H9 (cell line): ENCODE measurements around the gene HOATZ. TPM values are rescaled to one million over a fixed set of nuclear protein-coding genes. Genes with fewer than 3 reads are reported as not detected.

ENCODE experiments used
- DNase-seq: peaks from one replicate; pipeline ENCODE4 v3.0.0-alpha.2; 2017
- H2AFZ ChIP-seq: one replicate; pipeline ENCODE4 v1.6.1; 2013; ENCODE audit warnings: mild to moderate bottlenecking, low read length, control low read depth, moderate library complexity
- H2AK5ac ChIP-seq: 2 replicates; pipeline ENCODE4 v1.6.1; 2013; ENCODE audit warnings: low read length, control low read depth, mixed read lengths; ENCODE audit not compliant: insufficient read length
- H2BK120ac ChIP-seq: one replicate; pipeline ENCODE4 v1.6.1; 2013; ENCODE audit warnings: low read depth, mild to moderate bottlenecking, low read length, control low read depth, inconsistent platforms; ENCODE audit not compliant: poor library complexity, severe bottlenecking
- H2BK12ac ChIP-seq: 2 replicates; pipeline ENCODE4 v1.6.1; 2013; ENCODE audit warnings: low read length, control low read depth, mixed read lengths, low read depth; ENCODE audit not compliant: insufficient read length
- H2BK15ac ChIP-seq: 2 replicates; pipeline ENCODE4 v1.6.1; 2013; ENCODE audit warnings: low read depth, low read length, control low read depth
- H2BK20ac ChIP-seq: one replicate; pipeline ENCODE4 v1.6.1; 2013; ENCODE audit warnings: low read depth, mild to moderate bottlenecking, low read length, control low read depth, inconsistent platforms; ENCODE audit not compliant: poor library complexity, severe bottlenecking
- H2BK5ac ChIP-seq: 2 replicates; pipeline ENCODE4 v1.6.1; 2013; ENCODE audit warnings: low read length, control low read depth, mixed read lengths; ENCODE audit not compliant: insufficient read length
- H3K14ac ChIP-seq: 2 replicates; pipeline ENCODE4 v1.6.1; 2013; ENCODE audit warnings: low read length, control low read depth; ENCODE audit not compliant: insufficient read depth
- H3K18ac ChIP-seq: 2 replicates; pipeline ENCODE4 v1.6.1; 2013; ENCODE audit warnings: low read depth, mild to moderate bottlenecking, mixed read lengths, low read length, control low read depth; ENCODE audit not compliant: insufficient read length
- H3K23ac ChIP-seq: 2 replicates; pipeline ENCODE4 v1.6.1; 2013; ENCODE audit warnings: low read length, control low read depth, mixed read lengths, low read depth; ENCODE audit not compliant: insufficient read length
- H3K23me2 ChIP-seq: 2 replicates; pipeline ENCODE4 v1.6.1; 2013; ENCODE audit warnings: low read depth, mild to moderate bottlenecking, mixed read lengths, low read length, control low read depth; ENCODE audit not compliant: insufficient read length, poor library complexity, severe bottlenecking
- H3K27ac ChIP-seq: 2 replicates; pipeline ENCODE4 v1.5.1; 2013; ENCODE audit warnings: low read length, control low read depth, mixed read lengths, low read depth; ENCODE audit not compliant: insufficient read length
- H3K27me3 ChIP-seq: 2 replicates; pipeline ENCODE4 v1.6.1; 2013; ENCODE audit warnings: low read length, control low read depth, inconsistent platforms; ENCODE audit not compliant: insufficient read depth
- H3K4ac ChIP-seq: 2 replicates; pipeline ENCODE4 v1.6.1; 2013; ENCODE audit warnings: low read depth, mild to moderate bottlenecking, control low read depth, inconsistent platforms, low read length, moderate library complexity
- H3K4me1 ChIP-seq: 2 replicates; pipeline ENCODE4 v1.6.1; 2013; ENCODE audit warnings: low read length, control low read depth, inconsistent platforms; ENCODE audit not compliant: insufficient read depth
- H3K4me2 ChIP-seq: 2 replicates; pipeline ENCODE4 v1.6.1; 2013; ENCODE audit warnings: low read length, control low read depth, mixed read lengths; ENCODE audit not compliant: insufficient read length, insufficient read depth
- H3K56ac ChIP-seq: 2 replicates; pipeline ENCODE4 v1.6.1; 2013; ENCODE audit warnings: low read depth, mild to moderate bottlenecking, mixed read lengths, low read length, control low read depth; ENCODE audit not compliant: insufficient read length
- H3K79me1 ChIP-seq: 2 replicates; pipeline ENCODE4 v1.6.1; 2013; ENCODE audit warnings: low read depth, mild to moderate bottlenecking, moderate library complexity, low read length, control low read depth, inconsistent platforms; ENCODE audit not compliant: insufficient read depth, poor library complexity, severe bottlenecking
- H3K79me2 ChIP-seq: 2 replicates; pipeline ENCODE4 v1.6.1; 2013; ENCODE audit warnings: low read length, control low read depth, inconsistent platforms; ENCODE audit not compliant: insufficient read depth
- H3K9ac ChIP-seq: 2 replicates; pipeline ENCODE4 v1.6.1; 2013; ENCODE audit warnings: low read length, control low read depth, mixed read lengths; ENCODE audit not compliant: insufficient read length; ENCODE audit errors: extremely low read depth
- H3K9me3 ChIP-seq: one replicate; pipeline ENCODE4 v1.6.1; 2013; ENCODE audit warnings: low read depth, low read length, inconsistent platforms; ENCODE audit not compliant: control insufficient read depth
- H3T11ph ChIP-seq: one replicate; pipeline ENCODE4 v1.6.1; 2013; ENCODE audit warnings: mild to moderate bottlenecking, low read length, control low read depth, inconsistent platforms
- H4K20me1 ChIP-seq: one replicate; pipeline ENCODE4 v1.6.1; 2013; ENCODE audit not compliant: control insufficient read depth, insufficient read length, insufficient read depth
- H4K5ac ChIP-seq: 2 replicates; pipeline ENCODE4 v1.6.1; 2013; ENCODE audit warnings: low read depth, mild to moderate bottlenecking, mixed read lengths, low read length, control low read depth; ENCODE audit not compliant: insufficient read length
- H4K8ac ChIP-seq: replicated peaks from 2 replicates; pipeline ENCODE4 v1.6.1; 2013; ENCODE audit warnings: low read length, control low read depth, mixed read lengths, low read depth; ENCODE audit not compliant: insufficient read length
- H4K91ac ChIP-seq: 2 replicates; pipeline ENCODE4 v1.6.1; 2013; ENCODE audit warnings: low read depth, mild to moderate bottlenecking, moderate library complexity, mixed read lengths, low read length, control low read depth; ENCODE audit not compliant: insufficient read length
- H3K27ac Mint-ChIP-seq, 3 experiments: 2 replicates in 2 of 3; 3 replicates in 1 of 3; pipeline ENCODE4 v1.8.0; 2020 to 2021; ENCODE audit warnings: mixed read lengths in 3 of 3, mild to moderate bottlenecking in 1 of 3, moderate library complexity in 1 of 3
- H3K27me3 Mint-ChIP-seq: 2 replicates; pipeline ENCODE4 v1.8.0; 2021; ENCODE audit warnings: low read depth, mild to moderate bottlenecking, moderate library complexity, mixed read lengths
- H3K36me3 Mint-ChIP-seq, 3 experiments: 2 replicates in 2 of 3; 3 replicates in 1 of 3; pipeline ENCODE4 v1.8.0; 2020 to 2021; ENCODE audit warnings: low read depth in 3 of 3, mixed read lengths in 3 of 3; ENCODE audit not compliant: insufficient read depth in 1 of 3
- H3K4me1 Mint-ChIP-seq, 2 experiments: 2 replicates each; pipeline ENCODE4 v1.8.0; 2020; ENCODE audit warnings: mixed read lengths in 2 of 2
- H3K4me3 Mint-ChIP-seq, 2 experiments: 2 replicates in 1 of 2; 3 replicates in 1 of 2; pipeline ENCODE4 v1.8.0; 2020 to 2021; ENCODE audit warnings: mild to moderate bottlenecking in 2 of 2, mixed read lengths in 2 of 2, moderate library complexity in 1 of 2
- H3K9me3 Mint-ChIP-seq, 2 experiments: 2 replicates in 1 of 2; 3 replicates in 1 of 2; pipeline ENCODE4 v1.8.0; 2020; ENCODE audit warnings: mild to moderate bottlenecking in 2 of 2, mixed read lengths in 2 of 2, moderate library complexity in 1 of 2
- WGBS: extraction: QIAGEN DNeasy Blood & Tissue Kit; methylation state at CpG from one replicate; pipeline ENCODE4 v1.1.7; 2013; ENCODE audit warnings: missing lambda C conversion rate, low lambda C conversion rate, mixed read lengths; ENCODE audit not compliant: insufficient read length; ENCODE audit errors: extremely low coverage; 5-methylcytosine and 5-hydroxymethylcytosine counted together
- total RNA-seq: library from RNA; stranded (reverse); gene quantifications from 2 replicates; pipeline ENCODE4 v1.2.1, GENCODE V29; 2021
- TF ChIP-seq, protein P1 (sequence below): fragments of 200-600 bp; sonication (generic); conservative IDR thresholded peaks from 3 replicates; pipeline ENCODE4 v1.8.0; 2021; ENCODE audit warnings: antibody characterized with exemption, mild to moderate bottlenecking

Gene HOATZ
- total RNA-seq, 1 experiment from 2014 or later = not detected

DNA sequence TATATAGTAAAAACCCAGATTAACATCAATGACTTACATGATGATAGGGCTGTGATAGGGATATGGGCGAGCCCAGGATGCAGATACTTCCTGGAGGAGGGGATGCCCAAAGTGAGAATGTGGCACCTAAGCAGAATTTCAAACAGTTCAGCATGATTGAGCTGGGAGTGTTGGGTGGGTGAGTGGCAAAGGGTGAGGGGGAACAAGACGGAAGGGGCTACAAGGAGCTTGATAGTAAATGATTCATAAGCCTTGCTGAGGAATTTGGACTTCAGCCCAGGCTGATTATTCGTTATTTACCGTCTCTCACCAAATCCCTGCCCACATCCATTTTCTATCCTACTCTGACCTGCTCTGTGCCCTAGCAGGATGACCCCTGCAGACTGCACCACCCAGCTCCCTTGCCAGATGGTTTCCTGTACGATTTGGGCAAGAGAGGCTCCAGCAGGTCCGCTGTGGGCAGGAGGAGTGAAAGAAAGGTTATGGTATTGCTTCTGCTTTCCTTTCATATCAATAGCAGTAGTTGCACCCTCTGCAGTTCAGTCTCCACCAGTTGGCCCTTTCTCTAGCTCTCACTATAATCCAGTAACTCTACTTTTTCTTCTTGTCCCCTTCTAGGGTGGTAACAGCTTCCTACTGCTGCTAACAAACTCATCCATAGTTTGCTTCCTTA lies 57.4 kb downstream of the HOATZ start:
- Histone ChIP-seq H2BK15ac (no peak overlapping the region), H2BK12ac (no peak overlapping the region), H3K27me3 (no peaks in the 10 kb centered on the region), H2AK5ac (no peak overlapping the region), H3K18ac (no peak overlapping the region), H3K23me2 (no peaks in the 10 kb centered on the region), H3K79me2 (no peaks in the 10 kb centered on the region), H2BK5ac (no peak overlapping the region), H3K9ac (no peak overlapping the region), H3K4me1 (no peaks in the 10 kb centered on the region), H3T11ph (no peak overlapping the region), H4K8ac (no peak overlapping the region), H3K4me2 (no peak overlapping the region), H3K23ac (no peak overlapping the region), H3K56ac (no peak overlapping the region), H4K91ac (no peak overlapping the region), H4K5ac (no peak overlapping the region), H2BK120ac (no peak overlapping the region), H3K79me1 (no peaks in the 10 kb centered on the region), H2AFZ (no peak overlapping the region), H3K14ac (no peak overlapping the region), H3K9me3 (no peaks in the 10 kb centered on the region), H3K27ac (no peak overlapping the region), H3K4ac (no peak overlapping the region), H4K20me1 (no peaks in the 10 kb centered on the region), H2BK20ac (no peak overlapping the region)
- TF ChIP-seq, protein P1, sequence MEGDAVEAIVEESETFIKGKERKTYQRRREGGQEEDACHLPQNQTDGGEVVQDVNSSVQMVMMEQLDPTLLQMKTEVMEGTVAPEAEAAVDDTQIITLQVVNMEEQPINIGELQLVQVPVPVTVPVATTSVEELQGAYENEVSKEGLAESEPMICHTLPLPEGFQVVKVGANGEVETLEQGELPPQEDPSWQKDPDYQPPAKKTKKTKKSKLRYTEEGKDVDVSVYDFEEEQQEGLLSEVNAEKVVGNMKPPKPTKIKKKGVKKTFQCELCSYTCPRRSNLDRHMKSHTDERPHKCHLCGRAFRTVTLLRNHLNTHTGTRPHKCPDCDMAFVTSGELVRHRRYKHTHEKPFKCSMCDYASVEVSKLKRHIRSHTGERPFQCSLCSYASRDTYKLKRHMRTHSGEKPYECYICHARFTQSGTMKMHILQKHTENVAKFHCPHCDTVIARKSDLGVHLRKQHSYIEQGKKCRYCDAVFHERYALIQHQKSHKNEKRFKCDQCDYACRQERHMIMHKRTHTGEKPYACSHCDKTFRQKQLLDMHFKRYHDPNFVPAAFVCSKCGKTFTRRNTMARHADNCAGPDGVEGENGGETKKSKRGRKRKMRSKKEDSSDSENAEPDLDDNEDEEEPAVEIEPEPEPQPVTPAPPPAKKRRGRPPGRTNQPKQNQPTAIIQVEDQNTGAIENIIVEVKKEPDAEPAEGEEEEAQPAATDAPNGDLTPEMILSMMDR = no peak
- H3K4me3 Mint-ChIP-seq = no peak overlapping the region
- H3K9me3 Mint-ChIP-seq = no peaks in the 10 kb centered on the region
- no peaks in the 10 kb centered on the region for H3K36me3 Mint-ChIP-seq
- no peak overlapping the region for H3K27ac Mint-ChIP-seq
- DNase-seq = no peak
- no CpG with 5 or more reads among the region's 6 CpGs for WGBS
- H3K4me1 Mint-ChIP-seq = peaks cover 3 to 4% of the 10 kb centered on the region in 2 experiments
- H3K27me3 Mint-ChIP-seq = no peaks in the 10 kb centered on the region
